Breast epithelium (tissue), 3 donors: ENCODE measurements around the gene GNPTAB.

Source experiments
- POLR2A ChIP-seq: fragments of 450-650 bp; IDR thresholded peaks from one replicate; pipeline ENCODE4 v1.6.1; 2016; ENCODE audit warnings: antibody characterized with exemption, mild to moderate bottlenecking, moderate library complexity
- TF ChIP-seq, protein P1 (sequence below), 3 donors: fragments of 450-650 bp; IDR thresholded peaks; one replicate each; pipeline ENCODE4 v1.5.1; 2016 to 2017; ENCODE audit warnings: antibody characterized with exemption in 3 of 3, mild to moderate bottlenecking in 3 of 3, moderate library complexity in 3 of 3

DNA sequence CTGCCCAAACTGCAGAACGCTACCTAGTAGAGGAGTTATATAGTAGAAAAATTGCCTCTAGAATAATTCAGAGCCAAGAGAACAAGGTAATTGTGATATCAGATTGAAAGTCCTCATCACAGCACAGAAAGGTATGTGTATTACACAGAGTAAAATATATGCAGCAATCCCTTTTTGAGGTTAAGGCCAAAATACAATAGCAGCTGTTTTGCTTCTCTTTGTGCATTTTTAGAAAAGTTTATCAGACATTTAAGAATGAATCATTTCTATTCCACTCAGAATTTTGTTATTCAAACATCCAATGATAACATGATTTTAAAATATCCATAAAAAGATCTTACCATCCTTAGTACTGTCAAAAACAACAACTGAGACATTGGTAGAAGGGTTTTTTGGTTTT is 45.1 kb downstream of the GNPTAB start:
- TF ChIP-seq POLR2A: no peak
- TF ChIP-seq, protein P1, sequence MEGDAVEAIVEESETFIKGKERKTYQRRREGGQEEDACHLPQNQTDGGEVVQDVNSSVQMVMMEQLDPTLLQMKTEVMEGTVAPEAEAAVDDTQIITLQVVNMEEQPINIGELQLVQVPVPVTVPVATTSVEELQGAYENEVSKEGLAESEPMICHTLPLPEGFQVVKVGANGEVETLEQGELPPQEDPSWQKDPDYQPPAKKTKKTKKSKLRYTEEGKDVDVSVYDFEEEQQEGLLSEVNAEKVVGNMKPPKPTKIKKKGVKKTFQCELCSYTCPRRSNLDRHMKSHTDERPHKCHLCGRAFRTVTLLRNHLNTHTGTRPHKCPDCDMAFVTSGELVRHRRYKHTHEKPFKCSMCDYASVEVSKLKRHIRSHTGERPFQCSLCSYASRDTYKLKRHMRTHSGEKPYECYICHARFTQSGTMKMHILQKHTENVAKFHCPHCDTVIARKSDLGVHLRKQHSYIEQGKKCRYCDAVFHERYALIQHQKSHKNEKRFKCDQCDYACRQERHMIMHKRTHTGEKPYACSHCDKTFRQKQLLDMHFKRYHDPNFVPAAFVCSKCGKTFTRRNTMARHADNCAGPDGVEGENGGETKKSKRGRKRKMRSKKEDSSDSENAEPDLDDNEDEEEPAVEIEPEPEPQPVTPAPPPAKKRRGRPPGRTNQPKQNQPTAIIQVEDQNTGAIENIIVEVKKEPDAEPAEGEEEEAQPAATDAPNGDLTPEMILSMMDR (IDR thresholded peaks at IDR 0.05): no peak
